GM19023 (cell line): Measurements from ENCODE around the gene PIGV.
"Not testable (repeated sequence)": the region's sequence is repeated elsewhere in the genome, so short reads cannot be mapped to it uniquely, and the experiment has no call there.

Source experiments
- ATAC-seq: cut with Tn5 transposase; IDR thresholded peaks from one replicate; pipeline ENCODE4 v1.9.1; 2021; ENCODE audit warnings: mild to moderate bottlenecking, moderate library complexity; ENCODE audit not compliant: unreplicated experiment

PIGV gene

GRCh38 chr1:26791148-26791547 is 3.4 kb downstream of the PIGV start:
- no peak for ATAC-seq

DNA sequence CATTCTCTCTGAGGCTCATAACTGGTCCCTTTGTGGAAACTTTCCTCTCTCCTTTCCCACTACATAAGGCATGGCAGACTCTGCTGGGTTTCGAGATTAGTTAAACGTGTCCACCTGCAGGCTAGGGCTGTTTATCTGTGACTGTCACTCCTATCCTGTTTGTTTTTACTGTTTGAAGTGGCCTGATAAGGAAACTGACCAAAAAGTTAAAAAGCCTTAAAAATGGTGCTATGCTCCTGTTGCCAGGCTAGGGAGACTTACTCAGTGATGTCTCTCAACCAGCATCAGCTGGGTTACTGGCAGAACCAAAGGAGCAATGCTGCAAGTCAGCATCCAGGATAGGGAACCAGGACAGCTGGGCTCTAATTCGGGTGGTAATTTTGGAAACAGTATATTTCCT is 3.9 kb downstream of the PIGV start:
- ATAC-seq = no peak

DNA sequence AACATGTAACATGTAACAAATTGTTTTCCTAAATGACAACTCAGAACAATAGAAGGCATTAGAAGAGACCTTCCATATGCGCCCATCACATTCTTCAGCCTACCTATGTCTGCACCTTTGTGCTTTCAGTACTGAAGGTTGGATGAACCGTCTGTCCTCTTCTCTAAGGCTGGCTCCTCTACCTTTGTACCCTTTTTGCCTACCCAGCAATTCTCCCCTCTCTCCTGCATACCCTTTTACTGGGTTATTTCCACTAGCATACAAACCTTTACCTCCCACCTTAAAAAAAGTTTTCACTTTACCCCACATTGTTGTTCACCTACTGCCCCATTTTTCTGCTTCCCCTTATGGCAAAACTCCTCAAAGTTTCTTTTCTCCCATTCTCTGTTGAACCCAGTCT is 5.2 kb downstream of the PIGV start:
- no peak for ATAC-seq

GRCh38 chr1:26794391-26794790 is 6.6 kb downstream of the PIGV start:
- no peak for ATAC-seq

- no peak for ATAC-seq
Measured at GRCh38 chr1:26797627-26798026, 9.9 kb downstream of the PIGV start.

DNA sequence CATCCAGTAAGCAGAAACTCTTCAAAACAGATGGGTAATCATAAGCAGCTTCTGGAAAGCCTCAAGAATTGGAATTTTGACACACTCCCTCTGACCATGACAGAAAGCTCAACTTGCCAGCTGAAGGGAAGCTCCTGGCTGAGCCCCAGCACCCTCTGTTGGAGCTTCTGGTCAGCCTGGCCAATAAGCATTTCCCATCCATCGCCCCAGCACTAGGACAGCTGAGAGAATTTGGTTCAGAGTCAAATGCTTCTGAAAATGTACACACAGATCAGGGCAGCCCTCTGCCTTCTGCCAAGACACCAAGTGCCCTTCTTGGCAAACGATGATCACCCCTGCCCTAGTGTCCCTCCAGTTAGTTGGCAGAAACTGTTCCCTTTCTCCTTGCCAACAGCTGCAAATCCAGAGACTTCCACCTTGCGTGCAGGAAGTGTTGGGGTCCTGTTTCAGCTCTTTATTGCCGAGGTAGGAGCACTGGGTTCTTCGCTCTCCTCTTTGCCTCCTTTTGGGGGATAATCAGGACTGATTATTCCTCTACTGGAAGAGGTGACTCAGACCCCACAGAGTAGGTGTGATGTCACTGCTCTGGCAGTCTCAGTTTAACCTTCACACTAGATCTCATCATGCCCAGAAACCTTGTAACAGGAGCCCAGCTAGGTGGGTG is 11.9 kb downstream of the PIGV start:
- no peak for ATAC-seq

DNA sequence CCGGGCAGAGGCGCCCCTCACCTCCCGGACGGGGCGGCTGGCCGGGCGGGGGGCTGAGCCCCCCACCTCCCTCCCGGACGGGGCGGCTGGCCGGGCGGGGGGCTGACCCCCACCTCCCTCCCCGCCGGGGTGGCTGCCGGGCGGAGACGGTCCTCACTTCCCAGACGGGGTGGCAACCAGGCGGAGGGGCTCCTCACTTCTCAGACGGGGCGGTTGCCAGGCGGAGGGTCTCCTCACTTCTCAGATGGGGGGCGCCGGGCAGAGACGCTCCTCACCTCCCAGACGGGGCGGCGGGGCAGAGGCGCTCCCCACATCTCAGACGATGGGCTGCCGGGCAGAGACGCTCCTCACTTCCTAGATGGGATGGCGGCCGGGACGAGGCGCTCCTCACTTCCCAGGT is 16.2 kb downstream of the PIGV start:
- ATAC-seq = not testable (repeated sequence)

GRCh38 chr1:26810105-26810504 is 22.4 kb downstream of the PIGV start:
- not testable (repeated sequence) for ATAC-seq

DNA sequence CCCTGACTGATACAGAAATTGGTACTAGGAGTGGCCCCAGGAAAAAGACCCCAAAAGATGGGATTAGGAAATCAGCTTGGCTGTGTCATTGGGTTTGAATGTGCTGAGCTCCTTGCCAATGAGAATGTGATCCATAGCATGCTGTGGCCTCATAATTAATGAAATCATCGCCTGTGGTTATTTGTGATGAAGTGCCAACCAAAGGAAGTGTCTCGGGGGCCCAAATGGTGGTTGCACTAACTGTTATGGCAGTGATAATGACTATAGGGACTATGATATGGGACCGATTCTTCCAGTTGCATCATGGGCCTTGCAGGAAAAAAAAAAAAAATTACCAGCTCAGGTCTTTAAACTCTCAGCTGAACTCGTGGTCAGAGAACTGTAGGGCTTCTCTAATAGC is 23.3 kb downstream of the PIGV start:
- ATAC-seq = no peak

DNA sequence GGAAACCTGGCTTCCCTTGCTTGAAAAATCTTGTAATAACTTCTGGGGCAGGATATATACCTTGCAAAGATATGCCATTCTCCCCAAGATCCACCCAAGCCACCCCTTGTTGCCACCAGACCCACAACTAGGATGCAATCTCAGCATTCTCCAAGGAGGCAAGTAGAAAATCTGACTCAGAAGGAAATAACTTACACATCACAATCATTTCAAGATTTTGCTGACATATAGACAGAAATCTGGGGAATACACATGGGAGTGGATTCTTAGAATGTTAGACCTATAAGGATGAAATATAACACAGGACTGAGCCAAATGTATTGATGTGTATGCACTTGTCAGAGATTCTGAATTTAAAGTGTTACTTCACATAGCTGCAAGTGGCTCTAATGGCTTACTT is 24.0 kb downstream of the PIGV start:
- no peak for ATAC-seq

DNA sequence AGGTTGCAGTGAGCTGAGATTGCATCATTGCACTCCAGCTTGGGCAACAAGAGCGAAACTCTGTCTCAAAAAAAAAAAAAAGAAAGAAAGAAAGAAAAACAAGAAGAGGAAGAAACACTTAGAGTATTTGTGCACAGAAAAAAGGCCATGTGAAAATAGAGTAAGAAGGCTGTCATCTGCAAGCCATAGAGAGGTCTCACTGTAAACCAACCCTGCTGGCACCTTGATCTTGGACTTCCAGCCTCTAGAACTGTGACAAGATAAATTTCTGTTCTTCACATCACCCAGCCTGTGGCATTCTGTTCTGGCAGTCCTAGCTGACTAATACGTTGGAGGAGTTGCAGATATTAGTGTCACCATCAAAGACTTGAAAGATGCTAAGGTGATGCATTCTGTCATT is 26.6 kb downstream of the PIGV start:
- no peak for ATAC-seq

DNA sequence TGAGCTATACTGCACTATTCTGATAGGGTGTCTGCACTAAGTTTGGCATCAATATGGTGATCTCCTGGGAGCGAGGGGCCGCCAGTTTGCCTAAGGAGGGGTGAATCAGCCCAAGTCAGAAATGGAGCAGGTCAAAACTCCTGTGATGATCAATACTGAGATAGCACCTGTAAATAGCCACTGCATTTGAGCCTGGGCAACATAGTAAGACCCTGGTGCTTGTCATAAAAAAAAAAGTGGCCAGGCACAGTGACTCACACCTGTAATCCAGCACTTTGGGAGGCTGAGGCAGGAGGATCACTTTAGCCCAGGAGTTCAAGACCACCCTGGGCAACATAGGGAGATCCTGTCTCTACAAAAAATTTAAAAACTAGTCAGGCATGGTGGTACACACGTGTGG is 27.1 kb downstream of the PIGV start:
- no peak for ATAC-seq

GRCh38 chr1:26820784-26821269 is 33.1 kb downstream of the PIGV start:
- ATAC-seq = no peak

DNA sequence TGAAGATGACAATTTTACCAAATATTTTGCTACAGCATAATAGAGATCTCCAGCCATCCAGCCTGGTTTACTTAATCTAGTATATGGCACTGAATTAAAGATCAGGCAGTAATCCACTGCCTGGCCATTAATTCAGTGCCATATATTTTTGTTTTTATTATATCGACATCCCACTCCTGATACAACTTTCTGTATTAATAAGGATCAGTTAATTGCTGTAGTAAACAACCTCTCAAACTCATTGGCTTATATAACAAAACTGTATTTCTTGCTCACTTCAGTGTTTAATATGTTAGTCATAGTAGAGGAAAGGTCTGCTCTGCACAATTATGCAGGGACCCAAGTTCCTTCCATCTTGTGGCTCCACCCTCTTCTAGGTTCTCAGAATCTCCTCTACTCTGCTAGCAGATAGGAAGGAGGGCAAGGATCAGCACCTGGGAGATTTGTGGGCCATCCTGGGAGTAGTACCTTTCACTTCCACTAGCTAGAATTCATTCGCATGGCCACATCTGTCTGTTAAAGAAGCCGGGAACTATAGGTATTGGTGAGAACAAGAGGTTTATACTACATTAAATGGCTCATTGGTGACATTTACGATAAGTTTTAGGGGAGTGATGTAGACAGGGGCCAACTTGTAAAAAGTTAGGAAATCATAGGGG is 35.1 kb downstream of the PIGV start:
- no peak for ATAC-seq

DNA sequence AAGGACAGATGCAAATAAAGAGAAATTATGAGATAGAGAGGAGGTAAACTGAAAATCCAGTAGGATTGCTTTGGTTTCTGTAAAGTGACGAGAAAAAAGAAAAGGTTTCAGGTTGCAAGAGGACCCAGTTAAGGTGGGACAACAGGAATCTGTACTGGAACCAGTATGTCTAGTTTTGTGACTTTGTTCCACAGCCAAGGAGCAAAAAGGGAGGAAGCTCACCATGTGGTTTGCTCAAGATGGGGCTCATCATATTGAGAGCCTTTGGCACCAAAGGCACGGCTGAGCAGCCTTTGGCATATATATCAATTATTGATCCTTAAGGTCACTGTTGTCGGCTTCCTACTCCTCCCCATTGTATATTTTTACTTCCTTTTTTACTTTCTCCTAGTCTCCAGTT is 37.0 kb downstream of the PIGV start:
- no peak for ATAC-seq

- ATAC-seq = peak; percentile 66
Measured at GRCh38 chr1:26826261-26827105, 38.7 kb downstream of the PIGV start, which contains the start of gene ZDHHC18. TSS of gene ZDHHC18 (plus strand) at chr1:26826688. CDS start at chr1:26826805, 117 bp downstream.

GRCh38 chr1:26827106-26827604 is 39.4 kb downstream of the PIGV start:
- no peak for ATAC-seq

- no peak for ATAC-seq
Measured at GRCh38 chr1:26827663-26828062, 39.9 kb downstream of the PIGV start.

DNA sequence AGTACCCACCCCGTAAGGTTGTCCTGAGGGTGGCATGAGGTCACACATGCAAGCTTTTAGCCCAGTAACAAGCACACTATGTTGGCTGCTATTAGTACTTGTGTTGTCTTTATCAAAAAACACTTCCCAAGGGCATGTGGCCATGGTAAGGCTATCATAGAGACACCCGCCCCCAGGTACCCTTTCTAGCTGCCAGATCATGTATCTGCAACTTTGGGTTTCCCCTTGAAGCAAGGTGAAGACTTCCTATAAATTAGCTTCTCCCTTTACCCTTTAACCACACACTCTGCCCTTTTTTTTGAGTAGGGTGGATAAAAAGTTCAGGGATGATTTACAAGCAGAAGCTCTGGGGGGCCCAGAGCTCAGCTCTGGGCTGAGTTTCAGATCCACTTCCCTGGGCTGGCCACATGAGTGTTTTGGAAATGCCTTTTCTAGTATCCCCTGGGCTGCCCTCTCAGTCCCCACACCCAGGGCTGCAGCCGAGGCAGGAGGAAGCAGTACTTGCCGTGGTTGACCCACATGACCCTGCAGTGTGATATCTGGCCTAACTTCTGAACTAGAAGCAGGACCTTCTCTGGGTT is 40.8 kb downstream of the PIGV start:
- ATAC-seq = no peak

GRCh38 chr1:26829184-26829911 is 41.6 kb downstream of the PIGV start:
- no peak for ATAC-seq
